Body of pancreas (tissue), 4 donors: Measurements from ENCODE around the gene HEMGN. TPM values are rescaled to one million over a fixed set of nuclear protein-coding genes. Genes with fewer than 3 reads are reported as not detected.
A peak's percentile ranks its signal among the peaks of the same experiment; 100 is the strongest.

Experiments
- ATAC-seq: fragments of 150-250 bp; one replicate; pipeline ENCODE4 v1.9.1; 2016
- DNase-seq, 4 donors: peaks; one replicate each; pipeline ENCODE4 v3.0.0-alpha.2; 2019
- H3K27ac ChIP-seq, 4 donors: fragments of 200-600 bp; sonication (generic); 1 replicate in 3 of 4; 2 replicates in 1 of 4; pipeline versions ENCODE4 v1.5.1 to v1.6.1; 2016 to 2019; ENCODE audit warnings: mild to moderate bottlenecking in 1 of 4, mixed read lengths in 1 of 4, moderate library complexity in 1 of 4
- H3K27me3 ChIP-seq, 2 donors: fragments of 200-600 bp; sonication (generic); one replicate each; pipeline ENCODE4 v1.6.0; 2016; ENCODE audit warnings: mild to moderate bottlenecking in 1 of 2
- H3K36me3 ChIP-seq, 2 donors: fragments of 200-600 bp; sonication (generic); replicated peaks in 1 of 2; 2 replicates each; pipeline ENCODE4 v1.5.1; 2016; ENCODE audit warnings: low read depth in 2 of 2; ENCODE audit not compliant: insufficient read depth in 1 of 2
- H3K4me1 ChIP-seq: fragments of 200-600 bp; sonication (generic); one replicate; pipeline ENCODE4 v1.6.0; 2016
- H3K4me3 ChIP-seq, 2 donors: fragments of 200-600 bp; sonication (generic); 1 replicate in 1 of 2; 2 replicates in 1 of 2; pipeline ENCODE4 v1.5.1; 2016 to 2019
- H3K9me3 ChIP-seq, 3 donors: fragments of 200-600 bp; sonication (generic); 1 replicate in 2 of 3; 2 replicates in 1 of 3; pipeline ENCODE4 v1.5.1; 2016
- POLR2A ChIP-seq, 3 donors: fragments of 450-650 bp; IDR thresholded peaks; one replicate each; pipeline ENCODE4 v1.6.1; 2016; ENCODE audit warnings: antibody characterized with exemption in 3 of 3, mild to moderate bottlenecking in 2 of 3
- WGBS, 2 donors: methylation state at CpG; one replicate each; pipeline ENCODE4 v1.1.5; 2017; 5-methylcytosine and 5-hydroxymethylcytosine counted together
- intact Hi-C: fragments of 100-400 bp; cut with DNase I; formaldehyde crosslinking; loops from one replicate; pipeline ENCODE4 v1.15.1; 2023
- small RNA-seq: library from RNA; depleted of rRNA; stranded (forward); fragments of <200 nt; gene quantifications from one replicate; pipeline ENCODE3, GENCODE V24; 2016
- total RNA-seq, 2 donors: library from RNA; depleted of rRNA; stranded (reverse); fragments of >200 nt; gene quantifications; one replicate each; pipeline ENCODE4 v1.1.0, GENCODE V29; 2016
- TF ChIP-seq, protein P1 (sequence below), 7 experiments: fragments of 450-650 bp in 4 of 7; fragments of 200-600 bp in 3 of 7; sonication (generic) in 3 of 7; IDR thresholded peaks; one replicate each; pipeline ENCODE4 v1.5.1; 2016 to 2019; ENCODE audit warnings: antibody characterized with exemption in 7 of 7

Gene HEMGN
- total RNA-seq, 2 donors from 2014 or later = not detected

DNA sequence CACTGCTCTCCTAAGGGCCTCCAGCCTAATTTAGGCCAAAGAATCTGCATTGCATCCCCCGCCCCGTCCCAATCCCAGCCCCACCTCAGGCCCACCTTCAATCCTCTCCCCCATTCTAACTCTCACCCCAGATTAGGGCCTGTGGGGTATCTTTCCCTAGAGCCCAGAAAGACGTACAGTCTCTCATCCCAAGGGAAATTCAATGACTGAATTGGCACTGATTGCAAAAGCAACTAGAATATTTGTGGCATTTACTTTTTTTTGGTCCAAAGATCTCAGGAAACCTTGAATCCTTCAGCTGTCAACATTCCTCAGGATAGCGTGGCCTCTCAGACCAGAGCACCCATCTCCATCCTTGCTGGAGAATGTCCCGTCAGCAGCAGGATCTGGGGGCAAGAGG, 46.2 kb downstream of the HEMGN start:
- no peak overlapping the region for H3K4me3 ChIP-seq
- DNase-seq = no peak
- TF ChIP-seq, protein P1, sequence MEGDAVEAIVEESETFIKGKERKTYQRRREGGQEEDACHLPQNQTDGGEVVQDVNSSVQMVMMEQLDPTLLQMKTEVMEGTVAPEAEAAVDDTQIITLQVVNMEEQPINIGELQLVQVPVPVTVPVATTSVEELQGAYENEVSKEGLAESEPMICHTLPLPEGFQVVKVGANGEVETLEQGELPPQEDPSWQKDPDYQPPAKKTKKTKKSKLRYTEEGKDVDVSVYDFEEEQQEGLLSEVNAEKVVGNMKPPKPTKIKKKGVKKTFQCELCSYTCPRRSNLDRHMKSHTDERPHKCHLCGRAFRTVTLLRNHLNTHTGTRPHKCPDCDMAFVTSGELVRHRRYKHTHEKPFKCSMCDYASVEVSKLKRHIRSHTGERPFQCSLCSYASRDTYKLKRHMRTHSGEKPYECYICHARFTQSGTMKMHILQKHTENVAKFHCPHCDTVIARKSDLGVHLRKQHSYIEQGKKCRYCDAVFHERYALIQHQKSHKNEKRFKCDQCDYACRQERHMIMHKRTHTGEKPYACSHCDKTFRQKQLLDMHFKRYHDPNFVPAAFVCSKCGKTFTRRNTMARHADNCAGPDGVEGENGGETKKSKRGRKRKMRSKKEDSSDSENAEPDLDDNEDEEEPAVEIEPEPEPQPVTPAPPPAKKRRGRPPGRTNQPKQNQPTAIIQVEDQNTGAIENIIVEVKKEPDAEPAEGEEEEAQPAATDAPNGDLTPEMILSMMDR (IDR thresholded peaks at IDR 0.05) = no peak
- TF ChIP-seq POLR2A (IDR thresholded peaks at IDR 0.05) = no peak
- H3K4me1 ChIP-seq = no peaks in the 10 kb centered on the region
- no peaks in the 10 kb centered on the region for H3K27me3 ChIP-seq
- intact Hi-C loops = no loop called here
- no peak for ATAC-seq
- H3K36me3 ChIP-seq = no peaks in the 10 kb centered on the region
- WGBS, 2 donors = 81 to 84% methylated on average over 5 of the region's 5 CpGs
- no peak overlapping the region for H3K27ac ChIP-seq
- H3K9me3 ChIP-seq = no peaks in the 10 kb centered on the region

DNA sequence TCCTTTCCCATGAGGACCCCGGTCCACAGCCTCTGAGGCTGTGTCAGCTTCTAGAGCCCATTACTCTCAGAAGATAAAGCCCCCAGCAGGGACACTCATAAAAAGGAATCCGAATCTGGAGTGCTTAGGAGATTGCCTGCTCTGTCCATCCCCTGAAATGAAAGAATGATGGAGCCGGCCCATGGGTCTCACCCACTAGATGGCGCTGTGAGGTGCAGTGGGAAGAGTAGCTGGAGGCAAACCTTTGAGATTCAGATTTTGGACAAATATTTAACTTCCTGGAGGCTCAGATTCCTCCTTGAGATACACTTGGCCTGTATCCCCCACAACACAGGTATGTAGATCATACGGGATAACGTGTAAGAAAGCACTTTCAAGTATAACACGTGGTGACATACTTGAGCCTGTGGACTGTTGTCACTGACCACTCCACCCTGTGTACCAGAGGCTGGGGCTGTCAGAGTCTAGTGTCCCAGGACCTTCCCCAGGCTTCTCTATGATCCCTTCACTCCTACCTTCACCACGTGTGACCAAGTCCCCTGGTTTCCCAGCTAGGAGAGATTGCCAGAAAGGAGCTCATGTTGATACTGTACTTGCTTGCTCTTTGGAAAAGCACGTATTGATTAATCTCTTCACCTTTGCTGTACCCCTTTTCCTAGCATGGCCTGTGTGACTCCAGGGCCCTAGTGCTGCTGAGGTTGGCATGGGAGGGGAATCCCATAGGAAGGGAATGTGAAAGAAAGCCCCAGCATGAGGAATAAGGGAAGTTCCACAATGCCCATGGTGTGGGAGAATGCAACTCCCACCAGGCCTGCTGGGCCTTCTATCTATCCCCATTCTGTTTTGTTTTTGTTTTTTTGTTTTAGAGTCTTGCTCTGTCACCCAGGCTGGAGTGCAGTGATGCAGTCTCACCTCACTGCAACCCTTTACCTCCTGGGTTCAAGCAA, 47.8 kb downstream of the HEMGN start:
- H3K4me1 ChIP-seq = no peaks in the 10 kb centered on the region
- no peak overlapping the region for H3K27ac ChIP-seq
- intact Hi-C loops = no loop called here
- no peaks in the 10 kb centered on the region for H3K27me3 ChIP-seq
- no peak overlapping the region for H3K4me3 ChIP-seq
- no peaks in the 10 kb centered on the region for H3K9me3 ChIP-seq
- DNase-seq (peak in 2 of 4 donors; percentile 31 to 40), ATAC-seq (no peak)
- no peaks in the 10 kb centered on the region for H3K36me3 ChIP-seq
- WGBS, 2 donors = 49 to 54% methylated on average over 9 of the region's 9 CpGs
- no peak for TF ChIP-seq POLR2A (IDR thresholded peaks at IDR 0.05)
- TF ChIP-seq, protein P1 (IDR thresholded peaks at IDR 0.05) = peak; percentile 27 to 58 (median 32)

DNA sequence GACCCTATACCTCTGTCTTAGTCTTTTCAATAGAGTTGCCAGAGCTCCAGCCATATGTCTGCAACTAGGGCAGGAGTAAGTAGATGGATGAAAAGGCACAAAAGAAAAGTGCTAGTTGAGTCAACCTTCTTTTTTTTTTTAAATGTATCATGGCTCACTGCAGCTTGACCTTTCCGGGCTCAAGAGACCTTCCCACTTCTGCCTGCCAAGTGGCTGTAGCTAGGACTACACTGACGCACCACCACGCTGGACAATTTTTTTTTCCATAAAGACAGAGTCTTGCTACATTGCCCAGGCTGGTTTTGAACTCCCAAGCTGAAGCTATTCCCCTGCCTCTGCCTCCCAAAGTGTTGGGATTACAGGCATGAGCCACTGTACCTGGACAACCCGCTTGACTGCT, 57.6 kb downstream of the HEMGN start:
- H3K4me1 ChIP-seq = no peaks in the 10 kb centered on the region
- H3K36me3 ChIP-seq = no peaks in the 10 kb centered on the region
- no peaks in the 10 kb centered on the region for H3K9me3 ChIP-seq
- intact Hi-C loops = no loop called here
- no peak overlapping the region for H3K4me3 ChIP-seq
- no peak overlapping the region for H3K27ac ChIP-seq
- 75 to 82% methylated on average over 4 of the region's 4 CpGs for WGBS, 2 donors
- no peaks in the 10 kb centered on the region for H3K27me3 ChIP-seq
- DNase-seq (no peak), ATAC-seq (no peak)
- no peak for TF ChIP-seq POLR2A (IDR thresholded peaks at IDR 0.05)
- TF ChIP-seq, protein P1 (IDR thresholded peaks at IDR 0.05) = no peak

Small RNA genes within 50 kb of the gene (small RNA-seq; reads per million reads assigned to genes)
- gene RF00019 = not detected

Other genes with a start within 250 kb of the HEMGN start
- gene XPA, start 240.8 kb downstream of the HEMGN start, total RNA-seq = 10 to 100 TPM in 1 of 2 donors, 1 to 10 TPM in 1; 9.6 to 15.8 TPM
- gene FOXE1, start 84.9 kb downstream of the HEMGN start, total RNA-seq = not detected
- 10 to 100 TPM; 14.5 to 17.1 TPM for gene TRMO, start 15.7 kb downstream of the HEMGN start, total RNA-seq
- 10 to 100 TPM; 38.4 to 65.9 TPM for gene ANP32B, start 45.2 kb upstream of the HEMGN start, total RNA-seq
- 10 to 100 TPM; 31.4 to 45.2 TPM for gene NANS, start 118.6 kb upstream of the HEMGN start, total RNA-seq
- 1 to 10 TPM; 2.1 to 4.9 TPM for gene TRIM14, start 181.1 kb upstream of the HEMGN start, total RNA-seq